ENCODE measurements around the gene HOXB7.

The HOXB7 gene

DNA sequence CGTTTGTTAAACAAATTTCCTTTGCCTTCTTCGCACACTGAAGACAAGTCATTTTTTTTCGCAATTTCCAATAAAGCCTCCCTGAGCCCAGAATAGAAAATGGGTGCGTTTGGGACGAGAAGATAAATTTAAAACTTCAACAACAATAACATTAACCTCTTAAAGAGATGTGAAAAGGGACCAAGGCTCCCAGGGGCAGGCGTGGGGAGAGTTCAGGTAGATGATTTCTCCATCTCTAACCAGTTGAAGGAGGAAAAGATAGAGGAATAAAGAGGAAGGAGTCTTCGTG, 31.4 kb downstream of the HOXB7 start:
- no peak for DNase-seq (ENCODE audit: low spot score)

GRCh38 chr17:48578616-48579470, 32.0 kb downstream of the HOXB7 start:
- no peak for DNase-seq (ENCODE audit: low spot score)

- peak; percentile 77 for DNase-seq (ENCODE audit: low spot score)
These were observed 32.7 kb downstream of the HOXB7 start, which contains the start of gene HOXB4 for GRCh38 chr17:48577946-48578615. Gene HOXB4 (minus strand): TSS chr17:48578350. CDS start chr17:48578319, 31 bp downstream.

DNA sequence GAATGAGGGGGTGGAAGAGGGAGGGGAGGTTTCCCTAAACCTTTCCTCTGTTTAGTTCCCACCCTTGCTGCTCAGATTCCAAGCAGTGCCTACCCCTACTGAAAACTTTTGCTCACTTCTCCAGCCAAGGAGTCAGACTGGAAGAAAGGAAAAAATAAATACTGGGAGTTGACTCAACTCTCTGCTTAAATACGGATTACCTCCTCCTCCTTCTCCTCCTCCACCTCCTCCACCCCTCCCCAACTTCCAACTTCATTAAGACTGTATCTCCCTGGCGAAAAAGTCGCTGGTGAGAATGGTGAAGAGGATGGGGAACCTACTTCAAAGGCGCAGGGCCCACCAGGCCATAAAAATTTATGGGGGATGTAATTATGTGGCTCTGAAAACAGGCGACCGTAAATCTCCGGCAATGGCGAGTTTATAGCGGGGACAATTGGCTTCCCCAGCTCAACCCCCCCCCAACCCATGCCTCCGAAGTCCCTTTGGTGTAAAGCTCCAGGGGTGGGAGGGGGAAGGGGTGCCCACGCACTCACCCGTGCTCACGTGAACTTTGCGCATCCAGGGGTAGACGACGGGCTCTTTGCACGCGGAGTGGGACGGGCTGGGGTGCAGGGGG, 33.4 kb downstream of the HOXB7 start:
- DNase-seq (ENCODE audit: low spot score) = no peak

DNA sequence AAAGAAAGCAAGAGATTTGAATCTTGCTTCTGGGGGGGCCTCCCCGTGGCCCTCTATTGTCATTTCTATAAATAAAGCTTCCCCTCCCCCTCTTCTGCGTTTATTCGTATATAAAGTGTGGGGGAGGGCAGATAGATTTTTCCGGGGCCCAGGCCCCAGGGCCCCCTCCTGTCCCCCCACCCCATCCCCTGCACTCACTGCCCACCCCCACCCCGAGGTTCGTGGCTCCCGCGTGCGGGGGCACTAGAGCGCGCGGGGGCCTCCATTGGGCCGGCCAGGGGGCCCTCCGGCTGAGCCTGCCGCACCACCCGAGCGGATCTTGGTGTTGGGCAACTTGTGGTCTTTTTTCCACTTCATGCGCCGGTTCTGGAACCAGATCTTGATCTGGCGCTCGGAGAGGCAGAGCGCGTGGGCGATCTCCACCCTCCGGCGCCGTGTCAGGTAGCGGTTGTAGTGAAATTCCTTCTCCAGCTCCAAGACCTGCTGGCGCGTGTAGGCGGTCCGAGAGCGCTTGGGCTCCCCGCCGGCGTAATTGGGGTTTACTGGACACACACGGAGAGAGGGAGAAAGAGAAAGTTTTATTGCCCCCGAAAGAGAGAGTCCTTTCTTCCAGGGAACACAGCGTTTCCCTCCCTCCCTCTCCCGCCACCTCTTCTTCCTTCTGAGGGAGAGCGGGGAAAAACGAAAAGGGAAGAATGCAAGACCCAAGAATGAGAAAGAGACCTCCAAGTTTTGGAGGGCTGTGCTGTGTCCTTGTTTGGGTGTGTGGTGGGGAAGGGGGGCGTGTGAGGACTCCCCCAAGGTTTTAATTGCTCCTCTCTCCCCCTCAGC, 34.1 kb downstream of the HOXB7 start:
- no peak for DNase-seq (ENCODE audit: low spot score)

DNA sequence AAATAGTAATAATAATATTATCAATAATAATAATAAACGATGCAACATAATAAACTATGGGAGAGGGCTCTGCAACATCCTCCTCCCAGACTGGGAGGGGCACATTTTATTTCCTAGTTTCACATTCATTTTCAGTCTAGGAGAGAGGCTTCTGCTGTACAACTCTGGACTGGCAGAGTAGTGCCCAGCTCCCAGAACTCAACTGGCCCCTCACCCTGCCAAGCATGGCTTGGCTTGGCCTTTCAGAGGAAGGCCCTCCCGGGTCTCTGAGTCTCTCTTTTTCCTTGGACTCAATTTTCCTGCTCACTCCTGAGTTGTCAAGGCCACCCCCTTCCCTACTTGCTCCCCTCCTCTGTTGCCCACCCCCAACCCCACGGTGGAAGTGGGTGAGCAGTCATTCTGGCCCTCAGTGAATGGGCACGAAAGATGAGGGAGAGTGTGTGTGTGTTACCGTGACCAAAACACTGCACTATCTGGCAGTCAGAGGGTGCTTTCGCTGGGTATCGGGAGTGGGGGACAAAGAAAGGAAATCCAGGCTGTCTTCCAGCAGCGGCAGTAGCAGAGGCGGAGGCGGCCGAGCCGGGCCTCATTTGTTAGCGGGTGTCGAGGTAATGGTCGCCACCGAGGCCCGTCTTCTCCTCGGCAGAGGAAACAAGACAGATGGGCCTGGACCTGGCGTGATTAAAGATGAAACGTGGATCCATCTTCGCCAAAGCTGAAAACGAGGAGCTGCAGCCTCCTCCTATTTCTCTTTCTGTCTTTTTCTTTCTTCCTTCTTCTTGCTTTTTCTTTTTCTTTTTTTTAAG, 34.9 kb downstream of the HOXB7 start:
- DNase-seq (ENCODE audit: low spot score) = no peak

DNA sequence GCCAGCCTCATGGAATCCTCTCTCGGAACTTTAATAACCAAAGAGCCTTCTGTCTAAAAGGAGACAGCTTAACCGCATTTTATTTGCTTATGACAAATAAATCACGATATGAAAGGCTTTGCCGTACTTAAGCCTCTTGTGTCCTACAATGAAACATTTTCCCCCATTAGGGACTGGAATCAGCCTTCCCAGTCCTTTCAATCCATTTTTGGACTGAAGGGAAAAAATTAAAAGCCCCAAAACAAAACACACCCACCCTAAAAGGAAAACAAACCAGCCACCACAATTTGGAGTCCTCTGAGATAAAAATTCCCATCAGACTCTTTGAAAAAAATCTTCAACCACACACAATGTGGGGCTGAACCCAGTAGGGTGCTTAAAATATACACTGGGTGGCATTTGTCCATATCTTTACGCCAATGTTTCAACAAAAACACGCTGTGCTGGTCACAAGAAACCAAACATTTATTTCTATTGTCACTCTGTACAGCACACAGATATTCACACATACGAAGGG, 35.7 kb downstream of the HOXB7 start:
- no peak for DNase-seq (ENCODE audit: low spot score)

GRCh38 chr17:48574505-48575065, 36.2 kb downstream of the HOXB7 start:
- DNase-seq (ENCODE audit: low spot score) = no peak

DNA sequence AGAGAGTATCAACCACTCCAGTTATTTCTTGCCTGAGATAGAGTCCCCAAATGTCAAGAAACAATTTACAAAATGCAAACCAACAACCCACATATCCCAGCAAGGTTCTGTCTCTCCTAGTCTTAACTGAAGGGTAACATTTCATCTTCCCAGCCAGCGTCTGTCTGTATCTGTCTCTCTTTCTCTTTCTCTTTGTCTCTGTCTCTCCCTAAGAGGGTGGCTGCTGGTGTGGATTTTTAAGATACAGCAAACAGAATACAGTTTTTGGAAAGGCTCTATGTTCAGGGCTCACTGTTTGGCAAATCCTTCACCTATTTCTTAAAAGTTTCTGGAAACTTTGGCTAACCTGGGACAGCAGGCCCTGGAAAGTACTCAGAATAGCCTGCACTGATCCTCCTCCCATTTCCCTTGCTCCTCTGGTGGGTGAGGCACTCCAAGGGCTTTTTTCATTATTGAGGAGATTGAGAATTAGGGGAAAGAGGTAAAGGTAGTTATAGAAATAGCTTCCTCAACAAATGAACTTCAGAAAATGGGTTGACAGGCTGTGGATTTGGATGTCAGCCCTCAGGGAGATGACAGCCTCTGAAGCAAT, 38.9 kb downstream of the HOXB7 start:
- DNase-seq (ENCODE audit: low spot score) = no peak

DNA sequence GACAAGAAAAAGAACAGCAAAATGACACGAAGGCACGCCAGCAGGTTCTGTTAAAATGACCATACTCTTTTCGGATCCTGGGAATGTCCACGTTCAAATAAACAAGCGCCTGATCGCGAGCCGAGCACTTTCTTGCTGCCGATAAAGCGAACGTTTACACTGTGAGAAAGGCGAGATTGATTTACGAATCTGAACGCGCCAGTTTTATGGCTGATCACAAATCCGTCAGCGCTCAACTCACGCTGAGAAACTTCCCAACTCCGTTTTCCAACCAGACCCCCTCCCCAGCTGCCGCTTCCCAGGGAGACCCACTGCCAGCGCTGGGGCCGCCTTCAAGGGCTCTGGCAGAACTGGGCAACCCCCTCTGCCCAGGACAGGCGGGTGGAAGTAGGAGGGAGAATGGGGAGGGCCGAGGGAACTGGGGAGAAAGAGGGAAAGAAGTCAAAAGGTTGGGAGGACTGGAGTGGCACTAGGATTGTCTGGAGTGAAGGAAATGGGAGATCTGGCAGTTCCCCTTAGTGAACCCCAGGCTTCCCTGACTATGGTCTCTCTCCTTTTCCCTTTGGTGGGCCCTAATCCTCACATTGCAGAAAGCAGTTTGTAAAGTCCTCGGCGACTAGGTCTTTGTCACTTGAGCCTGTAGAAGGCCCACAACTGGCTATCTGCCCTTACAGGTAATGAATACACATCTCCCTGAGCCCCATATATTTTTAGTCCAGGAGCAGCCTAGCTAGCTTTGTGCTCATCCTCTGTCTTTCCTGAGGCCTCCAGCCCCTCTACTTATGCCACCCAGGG, 39.6 kb downstream of the HOXB7 start:
- DNase-seq (ENCODE audit: low spot score) = no peak

DNA sequence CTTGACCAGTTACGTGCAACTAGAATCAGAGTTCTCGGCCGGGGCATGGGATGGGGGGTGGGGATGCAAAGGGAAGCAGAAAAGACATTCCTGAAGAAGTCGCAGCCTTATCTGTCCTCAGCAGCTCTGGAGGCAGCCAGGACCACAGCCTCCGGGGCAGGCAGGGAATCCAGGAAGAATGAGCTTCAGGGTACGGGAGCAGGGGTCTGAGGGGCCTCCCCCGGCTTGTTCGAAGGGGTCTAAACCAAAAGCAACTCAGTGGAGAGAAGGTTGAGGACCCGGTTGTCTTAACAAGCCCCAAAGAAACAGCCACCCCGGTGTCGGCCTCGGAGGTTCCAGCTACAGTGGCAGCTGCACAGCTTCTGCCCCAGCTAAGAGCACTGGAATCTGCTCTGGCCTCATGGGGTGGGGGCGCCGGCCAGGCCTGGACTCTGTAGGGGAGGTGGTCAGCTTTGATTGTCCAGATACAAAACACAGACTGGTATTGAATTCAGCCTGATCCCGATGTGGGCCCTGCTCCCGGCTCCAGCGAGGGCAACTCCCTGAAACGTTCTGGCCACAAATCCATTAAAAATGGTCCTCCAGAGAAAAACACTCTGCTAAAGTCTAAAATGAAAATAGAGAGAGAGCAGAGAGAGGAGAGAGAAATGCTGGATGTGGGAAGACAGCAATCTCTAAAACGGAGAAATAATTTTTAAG, 40.3 kb downstream of the HOXB7 start:
- DNase-seq (ENCODE audit: low spot score) = no peak

DNA sequence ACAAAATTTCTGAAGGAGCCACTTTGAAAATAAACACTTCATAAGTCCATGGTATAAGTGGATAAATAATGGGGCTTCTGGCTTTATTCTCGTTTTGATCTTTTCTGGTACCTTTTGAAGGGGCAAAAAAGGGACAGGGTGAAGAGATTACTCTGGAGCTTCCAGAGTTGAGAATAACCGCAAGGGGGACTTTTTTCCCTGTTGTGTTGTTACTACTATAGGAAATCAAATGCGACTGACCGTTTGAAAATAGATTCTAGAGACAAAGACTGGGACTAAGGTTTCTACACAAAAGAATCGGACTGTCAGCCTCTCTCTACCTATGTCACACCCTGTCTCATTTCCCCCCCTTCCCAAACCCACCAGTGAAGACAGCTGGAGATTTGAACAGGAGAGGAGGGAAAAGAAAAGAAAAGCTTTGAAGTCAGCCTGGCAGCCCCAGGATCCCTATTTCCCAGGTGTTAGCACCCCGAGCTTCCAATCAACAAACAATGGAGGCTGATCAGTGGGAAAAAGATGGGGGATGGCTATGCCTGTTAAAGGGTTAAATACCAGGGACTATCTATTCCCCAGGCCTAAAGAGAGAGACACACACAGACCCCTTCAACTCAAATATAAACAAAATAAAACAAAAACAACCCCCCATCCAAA, 41.0 kb downstream of the HOXB7 start:
- DNase-seq (ENCODE audit: low spot score) = no peak

- no peak for DNase-seq (ENCODE audit: low spot score)
These were observed 41.6 kb downstream of the HOXB7 start for GRCh38 chr17:48569240-48569582.

DNA sequence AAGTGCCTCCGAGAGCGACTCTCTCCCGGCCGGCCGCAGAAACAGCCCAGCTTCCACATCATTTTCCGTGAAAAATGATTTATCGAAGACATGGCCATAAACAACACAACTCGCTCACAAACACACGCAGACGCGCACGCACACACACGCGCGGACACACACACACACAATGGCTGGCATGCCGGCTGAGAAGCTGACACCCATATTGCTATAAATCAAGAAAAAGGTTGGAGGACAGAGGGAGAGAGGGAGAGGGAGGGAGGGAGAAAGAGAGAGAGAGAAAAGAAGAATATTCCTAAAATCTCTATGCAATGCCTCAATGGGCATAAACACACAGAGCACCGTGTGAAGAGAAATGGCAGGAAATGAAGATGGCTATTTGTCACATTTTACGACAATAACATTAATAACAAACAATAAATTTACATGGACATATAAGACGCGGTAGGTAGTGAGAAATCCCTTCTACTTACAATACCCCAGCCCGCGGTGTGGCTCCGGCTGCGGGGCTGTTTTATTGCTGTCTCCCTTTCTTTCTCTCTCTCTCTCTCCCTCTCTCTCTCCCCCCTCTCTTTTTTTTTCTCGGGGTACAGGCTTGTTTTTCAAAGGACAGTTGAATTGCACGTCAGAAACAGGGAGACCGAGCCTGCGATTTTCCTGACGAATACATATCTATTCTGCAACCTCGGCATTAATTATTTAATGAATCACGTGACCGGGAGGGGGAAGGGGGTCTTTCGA, 42.1 kb downstream of the HOXB7 start:
- no peak for DNase-seq (ENCODE audit: low spot score)

DNA sequence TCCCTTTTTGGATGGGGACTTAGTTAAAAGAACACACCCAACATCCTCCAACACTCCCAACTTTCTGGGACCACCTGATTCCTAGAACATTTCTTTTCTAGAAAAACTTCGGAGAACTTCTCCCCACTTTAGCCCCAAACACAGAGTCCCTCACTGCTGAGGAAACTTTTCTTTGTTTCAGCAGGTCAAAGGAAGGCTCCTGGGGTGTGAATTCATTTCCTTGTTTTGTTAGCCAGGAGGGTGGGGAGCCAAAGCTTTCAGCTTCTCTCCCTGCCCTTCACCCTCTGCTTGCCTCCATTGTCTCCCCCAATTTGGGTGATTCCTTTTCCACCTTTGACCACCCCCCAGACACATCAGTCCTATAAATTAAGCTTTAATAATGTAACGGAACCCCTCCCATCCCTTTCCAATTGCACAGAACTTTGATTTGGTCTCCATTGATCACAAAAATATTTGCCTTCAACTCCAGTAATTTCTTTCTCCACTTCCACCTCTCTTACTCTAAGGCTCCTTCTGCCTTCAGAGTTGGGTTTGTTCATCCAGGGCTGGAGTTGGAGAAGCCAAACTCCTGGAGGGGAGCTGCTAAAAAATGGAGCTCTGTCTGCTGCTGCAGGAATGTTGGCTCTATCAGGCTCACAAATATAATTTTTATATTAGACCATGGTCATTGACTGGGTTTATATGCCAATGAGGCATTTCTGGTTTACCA, 43.0 kb downstream of the HOXB7 start:
- no peak for DNase-seq (ENCODE audit: low spot score)

DNA sequence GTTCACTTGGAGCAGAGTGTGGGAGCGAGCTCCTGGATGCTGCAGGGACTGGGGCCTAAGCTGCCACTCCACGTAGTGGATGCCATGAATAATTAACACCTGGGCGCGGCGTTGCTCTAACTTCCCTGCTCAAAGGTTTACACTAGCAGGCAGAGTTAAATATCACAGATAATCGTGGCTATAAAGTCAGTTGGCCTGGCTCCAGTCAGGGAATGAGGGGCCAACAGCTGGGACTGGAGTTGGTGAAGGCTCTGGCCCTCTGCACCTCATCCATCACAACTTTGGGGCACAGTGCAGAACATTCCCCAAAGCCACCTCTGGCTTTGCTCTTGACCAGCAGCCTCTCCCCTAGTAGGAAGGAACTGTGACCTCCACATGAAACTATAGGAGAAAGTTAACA, 43.6 kb downstream of the HOXB7 start:
- DNase-seq (ENCODE audit: low spot score) = no peak

DNA sequence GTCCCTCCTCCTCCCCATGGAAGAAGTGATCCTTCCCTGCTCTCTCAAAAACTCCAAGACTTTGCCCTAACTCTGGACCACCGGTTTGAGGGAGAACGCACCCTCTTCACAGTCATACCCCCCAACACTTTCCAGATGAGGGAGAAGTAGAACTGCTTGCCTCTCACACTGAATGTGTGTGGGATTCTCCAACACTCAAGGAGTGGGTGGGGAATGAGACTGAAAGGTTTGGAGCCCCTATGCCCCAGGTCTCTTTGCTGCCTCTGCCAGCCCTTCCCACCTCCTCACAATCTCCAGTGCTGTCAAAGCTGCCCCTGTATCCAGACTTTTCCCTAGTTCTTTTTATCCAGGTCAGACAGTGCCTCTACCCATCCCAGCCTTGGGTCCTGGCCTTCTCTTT, 44.1 kb downstream of the HOXB7 start:
- no peak for DNase-seq (ENCODE audit: low spot score)
